Measurements from ENCODE around the gene AFF3.

AFF3 gene

GRCh38 chr2:99864561-99865553 lies 277.5 kb downstream of the AFF3 start:
- no peak for TF ChIP-seq CTCF (IDR thresholded peaks at IDR 0.05; ENCODE audit: borderline replicate concordance, control extremely low read depth, extremely low read depth, insufficient read depth, missing control alignments)
- in situ Hi-C loops (cut with MboI; ENCODE audit: low sequenced_read_pairs, unreplicated experiment): no loop called here
- DNase-seq (ENCODE audit: low spot score): no peak

- DNase-seq (ENCODE audit: low spot score): no peak
- in situ Hi-C loops (cut with MboI; ENCODE audit: low sequenced_read_pairs, unreplicated experiment): no loop called here
- TF ChIP-seq CTCF (IDR thresholded peaks at IDR 0.05; ENCODE audit: borderline replicate concordance, control extremely low read depth, extremely low read depth, insufficient read depth, missing control alignments): no peak
Observed at GRCh38 chr2:99863903-99864270, 278.5 kb downstream of the AFF3 start.

- no peak for DNase-seq (ENCODE audit: low spot score)
- in situ Hi-C loops (cut with MboI; ENCODE audit: low sequenced_read_pairs, unreplicated experiment): no loop called here
- TF ChIP-seq CTCF (IDR thresholded peaks at IDR 0.05; ENCODE audit: borderline replicate concordance, control extremely low read depth, extremely low read depth, insufficient read depth, missing control alignments): no peak
Observed at GRCh38 chr2:99863236-99863902, 279.0 kb downstream of the AFF3 start.

- no peak for TF ChIP-seq CTCF (IDR thresholded peaks at IDR 0.05; ENCODE audit: borderline replicate concordance, control extremely low read depth, extremely low read depth, insufficient read depth, missing control alignments)
- DNase-seq (ENCODE audit: low spot score): no peak
- in situ Hi-C loops (cut with MboI; ENCODE audit: low sequenced_read_pairs, unreplicated experiment): no loop called here
Observed at GRCh38 chr2:99862566-99862965, 279.8 kb downstream of the AFF3 start.

- TF ChIP-seq CTCF (IDR thresholded peaks at IDR 0.05; ENCODE audit: borderline replicate concordance, control extremely low read depth, extremely low read depth, insufficient read depth, missing control alignments): no peak
- peak; percentile 40 for DNase-seq (ENCODE audit: low spot score)
- in situ Hi-C loops (cut with MboI; ENCODE audit: low sequenced_read_pairs, unreplicated experiment): no loop called here
Observed at GRCh38 chr2:99861376-99861760, 281.0 kb downstream of the AFF3 start.

GRCh38 chr2:99860720-99861375 lies 281.5 kb downstream of the AFF3 start:
- DNase-seq (ENCODE audit: low spot score): no peak
- in situ Hi-C loops (cut with MboI; ENCODE audit: low sequenced_read_pairs, unreplicated experiment): no loop called here
- TF ChIP-seq CTCF (IDR thresholded peaks at IDR 0.05; ENCODE audit: borderline replicate concordance, control extremely low read depth, extremely low read depth, insufficient read depth, missing control alignments): no peak

Measured in GM13976 (cell line).